Measurements from ENCODE around the gene SLAMF1. TPM values are rescaled to one million over a fixed set of nuclear protein-coding genes. Genes with fewer than 3 reads are reported as not detected.

The SLAMF1 gene
- total RNA-seq, 1 donor from 2014 or later, result not detected

GRCh38 chr1:160670701-160671100 is 23.9 kb upstream of the SLAMF1 start:
- no peak overlapping the region for H3K4me3 Mint-ChIP-seq (ENCODE audit: unreplicated experiment)
- no peaks in the 10 kb centered on the region for H3K4me1 Mint-ChIP-seq (ENCODE audit: low read depth, unreplicated experiment)
- no peaks in the 10 kb centered on the region for H3K36me3 Mint-ChIP-seq (ENCODE audit: unreplicated experiment)
- TF ChIP-seq, protein P1, sequence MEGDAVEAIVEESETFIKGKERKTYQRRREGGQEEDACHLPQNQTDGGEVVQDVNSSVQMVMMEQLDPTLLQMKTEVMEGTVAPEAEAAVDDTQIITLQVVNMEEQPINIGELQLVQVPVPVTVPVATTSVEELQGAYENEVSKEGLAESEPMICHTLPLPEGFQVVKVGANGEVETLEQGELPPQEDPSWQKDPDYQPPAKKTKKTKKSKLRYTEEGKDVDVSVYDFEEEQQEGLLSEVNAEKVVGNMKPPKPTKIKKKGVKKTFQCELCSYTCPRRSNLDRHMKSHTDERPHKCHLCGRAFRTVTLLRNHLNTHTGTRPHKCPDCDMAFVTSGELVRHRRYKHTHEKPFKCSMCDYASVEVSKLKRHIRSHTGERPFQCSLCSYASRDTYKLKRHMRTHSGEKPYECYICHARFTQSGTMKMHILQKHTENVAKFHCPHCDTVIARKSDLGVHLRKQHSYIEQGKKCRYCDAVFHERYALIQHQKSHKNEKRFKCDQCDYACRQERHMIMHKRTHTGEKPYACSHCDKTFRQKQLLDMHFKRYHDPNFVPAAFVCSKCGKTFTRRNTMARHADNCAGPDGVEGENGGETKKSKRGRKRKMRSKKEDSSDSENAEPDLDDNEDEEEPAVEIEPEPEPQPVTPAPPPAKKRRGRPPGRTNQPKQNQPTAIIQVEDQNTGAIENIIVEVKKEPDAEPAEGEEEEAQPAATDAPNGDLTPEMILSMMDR (IDR thresholded peaks at IDR 0.05; ENCODE audit: partially characterized antibody, unreplicated experiment), result no peak
- no peak for DNase-seq
- no peak overlapping the region for H3K27ac Mint-ChIP-seq (ENCODE audit: unreplicated experiment)
- no peaks in the 10 kb centered on the region for H3K9me3 Mint-ChIP-seq (ENCODE audit: unreplicated experiment)
- no peaks in the 10 kb centered on the region for H3K27me3 Mint-ChIP-seq (ENCODE audit: unreplicated experiment)

GRCh38 chr1:160669802-160670201 is 23.0 kb upstream of the SLAMF1 start:
- Mint-ChIP-seq H3K27ac (ENCODE audit: unreplicated experiment) (no peak overlapping the region), H3K9me3 (ENCODE audit: unreplicated experiment) (no peaks in the 10 kb centered on the region), H3K27me3 (ENCODE audit: unreplicated experiment) (no peaks in the 10 kb centered on the region), H3K36me3 (ENCODE audit: unreplicated experiment) (no peaks in the 10 kb centered on the region), H3K4me3 (ENCODE audit: unreplicated experiment) (no peak overlapping the region), H3K4me1 (ENCODE audit: low read depth, unreplicated experiment) (no peaks in the 10 kb centered on the region)
- TF ChIP-seq, protein P1 (IDR thresholded peaks at IDR 0.05; ENCODE audit: partially characterized antibody, unreplicated experiment), result no peak
- DNase-seq, result no peak

DNA sequence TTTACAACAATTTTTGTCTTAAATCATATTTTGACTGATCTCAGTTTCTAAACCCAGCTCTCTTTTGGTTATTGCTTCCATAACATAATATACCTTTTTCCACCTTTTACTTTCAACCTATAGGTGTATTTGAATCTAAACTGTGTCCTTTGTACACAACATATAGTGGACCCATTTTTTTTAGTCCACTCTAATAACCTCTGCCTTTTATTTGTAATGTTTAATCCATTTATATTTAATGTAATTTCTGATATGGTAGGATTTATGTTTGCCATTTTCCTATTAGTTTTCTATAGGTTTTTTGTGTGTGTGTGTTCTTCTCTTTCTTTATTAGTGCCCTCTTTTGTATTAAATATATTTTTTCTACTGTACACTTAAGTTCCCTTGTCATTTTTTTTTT is 22.4 kb upstream of the SLAMF1 start:
- Mint-ChIP-seq H3K27ac (ENCODE audit: unreplicated experiment) (no peak overlapping the region), H3K27me3 (ENCODE audit: unreplicated experiment) (no peaks in the 10 kb centered on the region), H3K9me3 (ENCODE audit: unreplicated experiment) (no peaks in the 10 kb centered on the region), H3K4me1 (ENCODE audit: low read depth, unreplicated experiment) (no peaks in the 10 kb centered on the region), H3K4me3 (ENCODE audit: unreplicated experiment) (no peak overlapping the region), H3K36me3 (ENCODE audit: unreplicated experiment) (no peaks in the 10 kb centered on the region)
- TF ChIP-seq, protein P1 (IDR thresholded peaks at IDR 0.05; ENCODE audit: partially characterized antibody, unreplicated experiment), result no peak
- DNase-seq, result no peak

DNA sequence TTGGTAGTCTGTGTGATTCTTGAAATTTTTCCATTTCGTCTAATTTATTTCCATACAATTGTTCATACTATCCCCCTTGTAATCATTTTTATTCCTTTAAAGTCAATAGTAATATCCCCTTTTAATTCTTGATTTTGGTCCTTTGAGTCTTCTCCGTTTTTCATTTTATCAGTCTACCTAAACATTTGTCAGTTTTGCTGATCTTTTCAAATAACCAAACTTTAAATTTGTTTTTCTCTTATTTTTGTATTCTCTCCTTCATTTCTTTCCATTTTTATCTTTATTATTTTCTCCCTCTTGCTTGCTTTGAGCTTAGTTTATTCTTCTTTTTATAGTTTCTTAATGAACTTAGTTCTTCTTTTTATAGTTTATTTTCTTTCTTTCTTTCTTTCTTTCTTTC is 21.1 kb upstream of the SLAMF1 start:
- H3K27me3 Mint-ChIP-seq (ENCODE audit: unreplicated experiment), result no peaks in the 10 kb centered on the region

DNA sequence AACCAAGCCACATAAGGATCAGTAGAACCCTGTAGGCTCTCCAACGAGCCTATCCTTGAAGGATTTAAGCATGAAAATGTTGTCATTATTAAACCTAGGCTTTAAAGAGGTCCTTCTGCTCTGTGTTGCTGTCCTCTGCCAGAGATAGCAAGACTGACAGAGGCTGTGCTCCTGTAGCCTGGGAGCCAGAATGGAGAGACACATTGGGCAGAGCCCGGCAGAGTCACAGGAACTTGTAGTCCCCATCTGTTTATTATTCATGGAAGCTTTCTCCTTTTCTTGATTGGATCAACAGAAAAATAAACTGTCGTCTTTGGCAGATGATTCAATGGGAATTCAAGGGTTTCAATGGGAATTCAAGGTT is 19.2 kb upstream of the SLAMF1 start:
- no peaks in the 10 kb centered on the region for H3K27me3 Mint-ChIP-seq (ENCODE audit: unreplicated experiment)
- no peak for DNase-seq
- H3K36me3 Mint-ChIP-seq (ENCODE audit: unreplicated experiment), result no peaks in the 10 kb centered on the region
- no peak overlapping the region for H3K27ac Mint-ChIP-seq (ENCODE audit: unreplicated experiment)
- no peaks in the 10 kb centered on the region for H3K4me1 Mint-ChIP-seq (ENCODE audit: low read depth, unreplicated experiment)
- no peak overlapping the region for H3K4me3 Mint-ChIP-seq (ENCODE audit: unreplicated experiment)
- TF ChIP-seq, protein P1 (IDR thresholded peaks at IDR 0.05; ENCODE audit: partially characterized antibody, unreplicated experiment), result no peak
- no peaks in the 10 kb centered on the region for H3K9me3 Mint-ChIP-seq (ENCODE audit: unreplicated experiment)

More for the DNA sequence above, 21.1 kb upstream of the SLAMF1 start:
- Mint-ChIP-seq H3K9me3 (ENCODE audit: unreplicated experiment) (no peaks in the 10 kb centered on the region), H3K27ac (ENCODE audit: unreplicated experiment) (no peak overlapping the region), H3K36me3 (ENCODE audit: unreplicated experiment) (no peaks in the 10 kb centered on the region), H3K4me1 (ENCODE audit: low read depth, unreplicated experiment) (no peaks in the 10 kb centered on the region), H3K4me3 (ENCODE audit: unreplicated experiment) (no peak overlapping the region)
- TF ChIP-seq, protein P1 (IDR thresholded peaks at IDR 0.05; ENCODE audit: partially characterized antibody, unreplicated experiment), result no peak
- no peak for DNase-seq

Data from glutamatergic neuron (in vitro differentiated cells).